NCI-H524 treated with DMSO at 0.1 percent for 48 hours (cell line): ENCODE results near the gene SYTL1.

ENCODE experiments used
- DNase-seq: peaks from one replicate; lab custom pipeline; 2025; lab: John Stamatoyannopoulos, UW

SYTL1 gene

GRCh38 chr1:27403065-27403726 lies 61.4 kb downstream of the SYTL1 start:
- DNase-seq = no peak
